ENCODE results near the gene GNB3.

The GNB3 gene

GRCh38 chr12:6822426-6823135 is 18.1 kb upstream of the GNB3 start:
- H3K4me3 ChIP-seq (ENCODE audit: low read depth, low read length) = peak overlapping the region; percentile 52
- DNase-seq (ENCODE audit: low read depth) = no peak

- no peak overlapping the region for H3K4me3 ChIP-seq (ENCODE audit: low read depth, low read length)
- DNase-seq (ENCODE audit: low read depth) = no peak
These were observed 17.3 kb upstream of the GNB3 start for GRCh38 chr12:6823182-6824084.

GRCh38 chr12:6824085-6824775 is 16.5 kb upstream of the GNB3 start:
- DNase-seq (ENCODE audit: low read depth) = no peak
- H3K4me3 ChIP-seq (ENCODE audit: low read depth, low read length) = no peak overlapping the region

- peak overlapping the region; percentile 42 for H3K4me3 ChIP-seq (ENCODE audit: low read depth, low read length)
- DNase-seq (ENCODE audit: low read depth) = no peak
These were observed 15.8 kb upstream of the GNB3 start for GRCh38 chr12:6824901-6825381.

- DNase-seq (ENCODE audit: low read depth) = peak; percentile 56
- H3K4me3 ChIP-seq (ENCODE audit: low read depth, low read length) = peak overlapping the region; percentile 42
These were observed 15.2 kb upstream of the GNB3 start for GRCh38 chr12:6825398-6826124.

GRCh38 chr12:6826125-6826733 is 14.5 kb upstream of the GNB3 start:
- H3K4me3 ChIP-seq (ENCODE audit: low read depth, low read length) = no peak overlapping the region
- DNase-seq (ENCODE audit: low read depth) = no peak

GRCh38 chr12:6826734-6827436 is 13.8 kb upstream of the GNB3 start:
- no peak for DNase-seq (ENCODE audit: low read depth)
- no peak overlapping the region for H3K4me3 ChIP-seq (ENCODE audit: low read depth, low read length)

- peak; percentile 62 for DNase-seq (ENCODE audit: low read depth)
- peak overlapping the region; percentile 31 for H3K4me3 ChIP-seq (ENCODE audit: low read depth, low read length)
These were observed 13.3 kb upstream of the GNB3 start for GRCh38 chr12:6827437-6827911.

GRCh38 chr12:6827982-6828780 is 12.5 kb upstream of the GNB3 start, which contains the start of gene P3H3:
P3H3 (plus strand) TSS chr12:6828407; CDS start chr12:6828441, 34 bp downstream.
- no peak for DNase-seq (ENCODE audit: low read depth)

GRCh38 chr12:6828781-6829535 is 11.8 kb upstream of the GNB3 start:
- no peak for DNase-seq (ENCODE audit: low read depth)
- H3K4me3 ChIP-seq (ENCODE audit: low read depth, low read length) = peak overlapping the region; percentile 97

More at GRCh38 chr12:6827982-6828780, 12.5 kb upstream of the GNB3 start, which contains the start of gene P3H3:
- H3K4me3 ChIP-seq (ENCODE audit: low read depth, low read length) = peak within 1 kb of the TSS; percentile 97

- DNase-seq (ENCODE audit: low read depth) = no peak
These were observed 11.0 kb upstream of the GNB3 start for GRCh38 chr12:6829536-6830220.

GRCh38 chr12:6830286-6830890 is 10.3 kb upstream of the GNB3 start:
- DNase-seq (ENCODE audit: low read depth) = no peak
- H3K4me3 ChIP-seq (ENCODE audit: low read depth, low read length) = peak overlapping the region; percentile 97

More at GRCh38 chr12:6829536-6830220, 11.0 kb upstream of the GNB3 start:
- H3K4me3 ChIP-seq (ENCODE audit: low read depth, low read length) = peak overlapping the region; percentile 97

- no peak overlapping the region for H3K4me3 ChIP-seq (ENCODE audit: low read depth, low read length)
These were observed 9.7 kb upstream of the GNB3 start for GRCh38 chr12:6830999-6831398.

GRCh38 chr12:6831450-6831995 is 9.2 kb upstream of the GNB3 start:
- no peak for DNase-seq (ENCODE audit: low read depth)
- H3K4me3 ChIP-seq (ENCODE audit: low read depth, low read length) = no peak overlapping the region

More at GRCh38 chr12:6830999-6831398, 9.7 kb upstream of the GNB3 start:
- DNase-seq (ENCODE audit: low read depth) = no peak

GRCh38 chr12:6832125-6832524 is 8.6 kb upstream of the GNB3 start:
- no peak for DNase-seq (ENCODE audit: low read depth)
- no peak overlapping the region for H3K4me3 ChIP-seq (ENCODE audit: low read depth, low read length)
